Measurements from ENCODE around the gene RBL2.

DNA sequence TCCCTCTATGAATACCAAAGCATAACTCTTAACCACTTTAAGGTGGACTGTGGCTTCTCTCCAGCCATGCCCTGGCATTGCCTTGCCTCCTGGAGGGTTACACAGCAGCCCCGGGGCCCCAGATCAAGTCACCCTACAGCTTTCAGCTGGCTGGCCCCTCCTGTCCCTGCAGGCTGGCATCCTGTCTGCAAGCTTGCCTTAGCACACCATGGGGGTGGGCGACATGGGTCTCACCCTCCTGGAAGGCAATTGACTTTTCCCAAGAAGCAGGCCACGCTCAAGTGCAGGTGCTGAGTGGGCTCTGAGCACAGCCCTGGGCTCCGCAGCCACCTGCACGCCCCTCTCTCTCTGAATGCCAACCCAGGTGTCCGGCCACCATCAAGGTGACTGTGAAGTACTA lies 94.5 kb downstream of the RBL2 start:
- TF ChIP-seq, protein P1, sequence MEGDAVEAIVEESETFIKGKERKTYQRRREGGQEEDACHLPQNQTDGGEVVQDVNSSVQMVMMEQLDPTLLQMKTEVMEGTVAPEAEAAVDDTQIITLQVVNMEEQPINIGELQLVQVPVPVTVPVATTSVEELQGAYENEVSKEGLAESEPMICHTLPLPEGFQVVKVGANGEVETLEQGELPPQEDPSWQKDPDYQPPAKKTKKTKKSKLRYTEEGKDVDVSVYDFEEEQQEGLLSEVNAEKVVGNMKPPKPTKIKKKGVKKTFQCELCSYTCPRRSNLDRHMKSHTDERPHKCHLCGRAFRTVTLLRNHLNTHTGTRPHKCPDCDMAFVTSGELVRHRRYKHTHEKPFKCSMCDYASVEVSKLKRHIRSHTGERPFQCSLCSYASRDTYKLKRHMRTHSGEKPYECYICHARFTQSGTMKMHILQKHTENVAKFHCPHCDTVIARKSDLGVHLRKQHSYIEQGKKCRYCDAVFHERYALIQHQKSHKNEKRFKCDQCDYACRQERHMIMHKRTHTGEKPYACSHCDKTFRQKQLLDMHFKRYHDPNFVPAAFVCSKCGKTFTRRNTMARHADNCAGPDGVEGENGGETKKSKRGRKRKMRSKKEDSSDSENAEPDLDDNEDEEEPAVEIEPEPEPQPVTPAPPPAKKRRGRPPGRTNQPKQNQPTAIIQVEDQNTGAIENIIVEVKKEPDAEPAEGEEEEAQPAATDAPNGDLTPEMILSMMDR (IDR thresholded peaks at IDR 0.05): no peak
- TF ChIP-seq POLR2A (IDR thresholded peaks at IDR 0.05) (no peak), EP300 (IDR thresholded peaks at IDR 0.05) (no peak)

All from sigmoid colon (tissue), 4 donors.